ENCODE results near the gene ATF3.

ATF3 gene

DNA sequence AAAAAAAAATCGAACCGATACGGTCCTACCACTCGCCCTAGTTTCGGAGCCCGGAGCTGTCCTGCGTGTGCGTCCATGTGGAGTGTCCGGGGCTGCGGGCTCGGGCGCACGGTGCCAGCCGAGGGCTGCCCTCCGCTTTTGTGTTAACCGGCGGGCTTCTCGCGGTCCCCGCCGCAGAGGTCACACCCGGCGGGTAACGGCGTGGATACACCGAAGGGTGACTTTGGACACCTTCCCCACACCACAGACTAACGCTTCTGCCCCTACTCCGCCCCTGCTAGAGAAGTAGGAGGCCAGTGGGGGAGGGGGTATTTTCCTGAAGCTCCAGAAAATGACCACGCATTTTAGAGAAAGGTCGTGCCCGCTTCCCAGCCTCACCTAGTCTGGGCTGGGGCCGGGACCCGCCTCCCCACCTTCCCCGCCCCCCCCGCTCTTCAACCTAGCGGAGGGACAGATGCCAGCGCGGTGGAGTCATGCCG lies 609 bp upstream of the ATF3 start:
- DNase-seq (ENCODE audit: low read depth in 2 of 2): no peak

DNA sequence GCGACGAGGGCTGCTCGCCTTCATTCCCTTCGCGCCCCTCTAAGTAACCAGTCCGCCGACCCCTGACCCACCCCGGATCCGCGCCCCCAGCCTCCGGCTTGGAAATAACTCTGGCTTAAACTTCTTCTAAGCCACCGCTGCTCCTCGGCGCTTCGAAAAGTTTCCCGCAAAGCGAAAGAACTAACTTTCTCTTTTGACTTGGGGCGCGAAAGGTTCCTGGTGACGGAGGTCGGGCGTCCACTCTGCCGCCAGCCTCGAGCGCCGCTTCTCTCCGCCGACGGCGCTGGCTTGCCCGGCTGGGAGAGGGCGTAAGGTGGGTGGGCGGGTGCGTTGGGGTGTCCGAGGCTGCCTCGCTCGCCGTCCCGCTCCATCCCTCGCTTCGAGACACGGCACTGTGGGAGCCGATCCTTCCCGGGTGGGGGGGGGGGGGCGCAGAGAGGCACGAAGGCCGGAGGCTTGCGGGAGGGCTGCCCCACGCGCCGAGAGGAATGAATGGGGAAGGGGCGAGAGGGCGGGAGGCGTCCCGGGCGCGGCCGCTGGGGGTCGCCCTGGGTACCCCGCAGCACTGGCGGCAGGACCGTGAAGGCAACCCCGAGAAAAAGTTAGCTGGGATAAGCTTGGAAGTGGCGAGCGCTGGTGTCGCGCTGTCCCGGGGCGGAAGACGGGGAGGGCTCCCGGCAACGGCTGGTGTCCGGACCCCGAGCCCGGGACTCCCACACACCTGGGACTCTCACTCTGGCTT lies 569 bp downstream of the ATF3 start:
- DNase-seq (ENCODE audit: low read depth in 2 of 2): peak in 1 of 2 experiments; percentile 8

DNA sequence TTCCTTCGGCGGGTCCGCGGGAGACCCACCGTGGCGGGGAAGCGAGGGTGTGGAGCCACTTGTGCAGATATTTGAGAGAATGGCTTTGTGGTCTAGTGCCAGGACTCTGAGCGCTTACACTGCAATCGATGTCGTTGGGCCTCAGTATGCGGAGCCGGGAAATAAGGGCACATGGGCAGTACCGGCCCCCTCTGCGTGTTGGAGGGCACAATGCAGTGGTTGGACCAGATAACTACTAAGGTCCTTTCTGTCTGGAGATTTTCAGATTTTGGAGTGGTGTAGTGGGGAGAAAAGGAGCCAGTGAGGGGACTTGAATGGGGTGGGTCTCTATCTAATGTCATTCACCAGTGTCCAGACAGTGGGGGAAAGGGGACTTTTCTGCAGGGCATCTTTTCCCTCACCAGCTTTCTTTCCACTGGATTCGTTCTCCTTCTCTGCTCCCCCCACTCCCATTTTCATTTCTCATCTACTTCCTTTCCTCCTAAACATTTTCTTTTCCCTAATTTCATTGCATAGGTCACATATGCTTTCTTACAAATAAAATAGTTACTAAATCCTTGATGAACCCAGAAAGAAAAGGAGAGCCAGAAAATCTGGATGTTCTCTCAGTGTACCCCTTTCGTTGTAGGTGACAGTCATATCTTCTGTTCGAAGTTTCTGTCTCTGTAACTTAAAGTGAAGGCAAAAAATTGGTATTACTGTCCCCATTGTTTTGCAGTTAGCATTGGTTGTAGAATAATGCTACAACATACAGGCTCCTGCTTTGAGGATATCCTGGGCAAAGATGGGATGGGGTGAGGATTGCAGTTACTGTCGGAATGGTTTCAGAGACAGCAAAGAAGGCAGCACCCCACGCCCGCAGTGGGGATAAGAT lies 1.4 kb downstream of the ATF3 start:
- DNase-seq (ENCODE audit: low read depth in 2 of 2): no peak

DNA sequence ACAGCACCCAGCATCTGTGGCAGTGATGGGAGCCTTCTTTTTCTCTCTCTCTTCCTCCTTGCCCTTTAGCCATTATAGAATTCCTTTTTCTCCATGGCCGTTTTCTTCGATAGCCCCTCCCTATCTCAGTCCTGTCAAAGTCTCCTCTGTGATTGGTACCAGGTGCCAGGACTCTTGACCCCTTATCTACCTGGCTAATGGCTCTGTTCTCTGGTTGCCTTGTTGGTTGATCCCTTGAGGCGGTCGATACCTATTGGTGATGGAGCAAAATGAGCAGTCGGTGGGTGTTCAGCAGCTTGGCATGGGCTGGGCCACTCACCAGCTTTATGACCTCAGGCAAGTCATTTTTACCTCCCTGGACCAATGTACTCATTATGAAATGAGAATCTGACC lies 2.0 kb downstream of the ATF3 start:
- no peak for DNase-seq (ENCODE audit: low read depth in 2 of 2)

DNA sequence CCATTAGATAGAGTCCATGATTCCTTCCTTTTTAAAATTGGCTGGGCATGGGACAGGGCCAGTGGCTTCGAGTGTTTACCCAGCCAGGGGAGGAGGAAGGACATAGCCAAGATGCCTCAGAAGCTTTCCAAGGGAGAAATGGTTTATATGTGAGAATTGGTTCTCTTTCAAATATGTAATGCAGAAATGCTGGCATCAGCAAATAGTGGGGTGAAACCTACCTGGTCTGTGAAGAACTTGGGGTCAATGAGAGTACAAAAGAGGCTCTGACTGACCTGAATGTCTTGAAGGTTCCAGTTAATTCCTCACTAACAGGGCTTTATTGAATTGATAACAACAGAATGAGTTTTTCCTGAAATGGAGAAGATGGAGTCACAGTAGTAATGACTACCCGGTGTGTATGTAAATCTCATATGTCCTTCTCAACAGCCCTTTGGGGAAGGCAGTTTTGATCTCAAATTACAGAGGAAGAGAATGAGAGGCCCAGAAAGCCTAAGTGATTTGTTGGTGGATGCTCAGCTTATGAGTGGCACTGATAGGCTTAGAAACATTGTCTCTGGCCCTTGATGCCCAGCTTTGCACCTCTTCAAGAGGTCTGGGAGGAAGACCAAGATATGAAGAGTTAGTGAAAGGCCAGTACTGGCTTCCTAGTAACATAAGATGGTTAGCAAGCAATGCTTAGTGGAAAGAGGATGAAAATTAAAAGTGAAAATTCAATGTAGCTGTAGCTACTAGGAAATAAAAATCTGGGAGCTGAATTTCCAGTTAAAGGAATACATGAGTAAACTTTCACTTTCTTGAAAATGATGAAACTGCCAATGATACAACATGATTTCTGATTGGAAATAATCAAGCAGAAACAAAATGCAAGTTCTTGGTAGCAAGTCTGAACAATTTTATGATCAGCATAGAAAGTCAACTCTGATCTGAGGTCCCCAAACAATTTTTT lies 2.7 kb downstream of the ATF3 start:
- no peak for DNase-seq (ENCODE audit: low read depth in 2 of 2)

DNA sequence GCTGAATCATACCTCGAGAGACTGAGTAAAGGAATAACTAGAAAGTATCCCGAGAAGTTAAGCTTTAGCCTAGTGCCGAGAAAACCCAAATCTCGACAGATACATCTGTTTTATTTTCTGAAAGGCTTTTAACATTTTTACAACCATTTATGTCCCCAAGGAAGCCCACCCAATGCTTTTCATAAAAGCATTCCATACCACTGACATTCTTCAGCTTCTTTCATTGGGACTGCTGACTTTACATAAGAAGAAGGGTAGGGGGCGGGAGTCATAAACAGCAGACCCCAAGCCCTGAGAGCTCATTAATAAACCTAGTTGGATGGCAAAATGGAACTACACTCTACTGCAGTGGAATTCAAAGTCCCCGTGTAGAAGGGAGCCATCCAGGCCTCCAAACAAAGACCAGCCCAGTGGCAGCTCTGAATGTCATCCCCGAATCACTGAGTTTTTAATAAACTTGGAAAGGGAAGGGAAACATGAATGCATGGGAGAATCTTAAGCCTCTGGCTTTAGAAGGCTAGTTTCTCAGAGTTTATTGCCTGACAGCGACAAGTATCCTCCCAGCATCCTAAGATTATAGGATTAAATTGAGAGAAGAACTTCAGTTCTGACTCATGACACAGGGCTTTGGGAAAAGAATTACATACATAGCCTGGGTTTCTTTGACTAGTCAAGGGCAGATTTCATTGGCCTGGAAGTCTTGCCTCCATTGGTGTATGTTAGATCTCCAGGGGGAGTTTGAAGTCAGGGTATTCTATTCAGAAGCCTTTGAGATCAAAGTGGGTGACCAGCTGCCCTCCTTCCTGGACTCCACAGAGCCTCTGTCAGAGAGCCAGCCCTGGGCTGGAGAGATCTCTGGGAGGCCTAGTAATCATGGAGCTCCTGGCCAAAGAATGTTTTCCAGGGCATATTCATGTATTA lies 3.7 kb downstream of the ATF3 start:
- no peak for DNase-seq (ENCODE audit: low read depth in 2 of 2)

DNA sequence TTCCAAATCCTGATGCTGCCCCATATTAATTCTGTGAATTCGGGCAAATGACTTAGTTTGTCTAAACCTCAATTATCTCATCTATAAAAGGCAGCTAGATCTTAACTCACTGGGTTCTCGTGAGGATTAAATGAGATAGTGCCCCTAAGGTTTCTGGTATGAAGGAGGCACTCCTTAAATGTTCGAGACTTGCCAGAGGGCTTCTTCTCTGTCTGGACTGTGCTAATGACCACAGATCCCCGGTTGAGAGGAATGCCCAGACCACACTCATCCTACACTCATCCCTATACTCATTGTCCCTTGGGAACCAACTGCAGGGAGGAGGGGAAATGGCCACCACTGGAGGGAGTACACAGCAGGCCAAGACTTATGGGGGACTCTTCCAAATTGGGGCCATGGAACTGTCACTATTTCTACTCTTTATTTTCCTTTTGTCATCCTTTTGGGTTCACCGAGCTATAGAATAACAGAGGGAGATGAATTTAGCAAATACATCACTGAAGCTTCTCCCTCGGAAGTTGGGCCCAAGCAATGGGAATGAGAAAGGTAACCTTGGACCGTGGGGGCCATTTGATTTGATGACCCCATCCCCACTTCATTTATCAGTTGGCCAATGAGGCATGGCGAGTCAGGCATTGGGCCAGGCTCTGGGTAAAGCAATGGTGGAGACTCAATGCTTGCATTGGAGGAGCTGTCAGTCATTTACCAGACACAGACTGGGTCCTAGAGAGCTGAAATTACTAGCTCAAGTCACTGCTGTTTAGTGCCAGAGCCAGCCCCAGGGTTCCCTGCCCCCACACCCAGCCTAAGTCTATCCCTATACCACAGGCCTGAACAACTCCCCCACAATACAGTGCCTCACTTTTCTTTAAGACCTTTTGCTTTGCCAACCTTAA lies 5.1 kb downstream of the ATF3 start:
- DNase-seq (ENCODE audit: low read depth in 2 of 2): no peak

DNA sequence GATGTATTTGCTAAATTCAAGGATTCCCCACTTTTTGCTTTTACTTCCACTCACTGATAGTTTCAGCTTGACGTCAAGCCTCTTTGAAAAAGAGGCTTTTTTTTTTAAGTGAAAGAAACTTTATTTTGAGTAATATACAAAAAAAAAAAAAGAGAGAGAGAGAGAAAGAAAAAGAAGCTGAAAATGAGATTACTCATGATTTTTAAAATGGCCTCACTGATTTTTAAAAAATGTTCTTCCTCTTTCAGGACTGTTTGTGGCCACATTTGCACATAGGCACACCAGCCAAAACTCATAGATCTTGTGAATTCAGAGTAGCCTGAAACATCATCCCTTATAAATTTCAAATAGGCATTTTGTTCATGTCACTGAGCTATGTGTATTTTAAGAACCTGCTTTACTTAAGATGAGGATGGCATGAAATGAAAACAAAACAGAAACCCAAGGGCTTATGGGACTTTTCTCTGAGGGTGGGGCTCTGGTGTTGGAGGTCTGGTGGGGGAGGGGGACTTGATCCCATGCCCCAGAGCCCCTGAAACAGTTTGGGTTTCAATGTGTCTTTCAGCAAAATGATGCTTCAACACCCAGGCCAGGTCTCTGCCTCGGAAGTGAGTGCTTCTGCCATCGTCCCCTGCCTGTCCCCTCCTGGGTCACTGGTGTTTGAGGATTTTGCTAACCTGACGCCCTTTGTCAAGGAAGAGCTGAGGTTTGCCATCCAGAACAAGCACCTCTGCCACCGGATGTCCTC lies 6.1 kb downstream of the ATF3 start:
- no peak for DNase-seq (ENCODE audit: low read depth in 2 of 2)

DNA sequence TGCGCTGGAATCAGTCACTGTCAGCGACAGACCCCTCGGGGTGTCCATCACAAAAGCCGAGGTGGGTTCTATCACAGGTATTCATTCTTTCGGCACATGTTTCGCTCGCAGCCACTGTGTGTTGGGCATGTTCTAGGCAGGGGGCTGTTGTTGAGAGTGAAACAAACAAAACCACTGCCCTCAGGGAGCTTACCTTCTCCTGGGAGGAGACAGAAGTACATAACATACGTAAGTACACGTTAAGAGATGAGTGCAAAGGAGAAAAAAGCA lies 6.6 kb downstream of the ATF3 start:
- DNase-seq (ENCODE audit: low read depth in 2 of 2): no peak

DNA sequence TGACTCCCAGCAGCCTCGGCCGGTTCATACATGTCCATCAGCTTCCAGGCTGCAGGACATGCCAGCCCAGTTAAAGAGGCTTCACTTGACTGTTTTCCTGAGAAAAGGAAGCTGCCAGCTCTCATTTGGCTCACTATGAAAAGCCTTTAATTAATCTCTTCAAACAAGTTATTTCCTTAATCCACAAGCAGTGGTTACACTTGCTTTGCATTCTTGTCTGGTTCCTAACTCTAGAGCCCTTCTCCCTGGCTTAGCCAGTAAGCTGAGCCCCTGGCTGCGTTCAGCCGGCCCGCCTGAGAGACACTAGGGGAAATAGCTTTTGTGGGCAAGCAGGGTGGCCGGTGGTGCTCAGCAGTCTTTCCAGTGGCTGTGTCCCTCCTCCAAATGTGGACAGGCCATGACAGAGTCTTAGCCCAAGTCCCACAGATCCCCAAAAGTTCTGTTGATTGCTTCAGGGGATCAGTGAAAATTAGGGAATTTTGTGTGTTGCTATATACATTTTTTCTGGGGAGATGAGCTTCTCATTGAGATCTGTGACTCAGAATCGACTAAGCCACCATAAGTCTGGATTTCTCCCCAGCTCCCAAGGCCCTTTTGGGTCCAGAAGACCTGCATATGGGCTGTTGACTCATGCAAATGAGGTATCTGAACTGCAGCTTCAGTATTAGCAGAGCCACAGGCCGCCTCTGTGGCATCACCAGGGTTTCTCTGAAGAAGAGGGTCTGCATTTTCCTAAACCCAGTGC lies 10.1 kb downstream of the ATF3 start:
- DNase-seq (ENCODE audit: low read depth in 2 of 2): no peak

DNA sequence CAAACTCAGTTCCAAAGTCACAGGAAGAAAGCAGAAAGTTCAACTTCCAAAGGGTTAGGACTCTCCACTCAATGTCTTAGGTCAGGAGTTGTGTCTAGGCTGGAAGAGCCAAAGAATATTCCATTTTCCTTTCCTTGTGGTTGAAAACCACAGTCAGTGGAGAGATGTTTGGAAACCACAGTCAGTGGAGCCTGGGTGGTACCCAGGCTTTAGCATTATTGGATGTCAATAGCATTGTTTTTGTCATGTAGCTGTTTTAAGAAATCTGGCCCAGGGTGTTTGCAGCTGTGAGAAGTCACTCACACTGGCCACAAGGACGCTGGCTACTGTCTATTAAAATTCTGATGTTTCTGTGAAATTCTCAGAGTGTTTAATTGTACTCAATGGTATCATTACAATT lies 11.7 kb downstream of the ATF3 start:
- no peak for DNase-seq (ENCODE audit: low read depth in 2 of 2)

DNA sequence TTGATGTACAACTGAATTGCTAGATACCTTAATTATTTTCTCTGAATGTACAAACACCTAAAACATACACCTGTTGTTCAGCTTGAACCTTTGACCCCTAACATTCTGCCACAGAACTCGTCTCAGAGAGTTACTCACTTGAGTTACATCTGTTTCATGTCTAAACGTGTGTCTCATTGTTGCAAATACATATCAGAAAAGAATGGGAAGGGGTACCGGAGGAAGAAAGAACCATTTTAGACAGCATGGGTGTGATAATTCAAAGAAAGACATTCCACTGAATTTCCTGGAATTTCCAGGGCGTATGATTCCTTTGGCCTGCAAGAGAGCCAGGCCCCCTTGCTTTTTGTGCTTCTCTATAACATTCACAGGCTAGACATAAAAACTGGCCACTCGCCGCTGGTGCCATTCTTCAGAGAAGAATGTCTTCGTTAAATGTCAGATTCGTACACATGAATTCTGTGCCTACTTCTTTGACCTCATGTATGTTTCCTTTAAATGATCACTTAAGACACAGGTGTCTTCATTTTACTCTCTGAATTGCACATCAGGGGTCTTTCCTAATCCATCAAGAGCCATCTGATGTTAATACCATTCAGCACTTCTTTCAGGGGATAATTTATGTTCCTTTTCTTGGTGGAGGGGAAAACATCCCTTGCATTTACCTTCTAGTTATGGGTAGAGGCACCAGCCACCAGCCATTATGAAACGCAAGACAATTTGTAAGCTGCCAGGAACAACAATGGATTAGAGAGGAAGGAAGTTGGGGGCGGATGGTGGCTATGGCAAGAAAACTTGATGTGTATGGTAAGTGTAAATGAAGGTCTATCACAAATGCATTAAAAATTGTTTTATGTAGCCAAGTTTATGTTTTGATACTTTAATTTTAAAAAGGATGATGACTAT lies 12.7 kb downstream of the ATF3 start:
- DNase-seq (ENCODE audit: low read depth in 2 of 2): no peak

DNA sequence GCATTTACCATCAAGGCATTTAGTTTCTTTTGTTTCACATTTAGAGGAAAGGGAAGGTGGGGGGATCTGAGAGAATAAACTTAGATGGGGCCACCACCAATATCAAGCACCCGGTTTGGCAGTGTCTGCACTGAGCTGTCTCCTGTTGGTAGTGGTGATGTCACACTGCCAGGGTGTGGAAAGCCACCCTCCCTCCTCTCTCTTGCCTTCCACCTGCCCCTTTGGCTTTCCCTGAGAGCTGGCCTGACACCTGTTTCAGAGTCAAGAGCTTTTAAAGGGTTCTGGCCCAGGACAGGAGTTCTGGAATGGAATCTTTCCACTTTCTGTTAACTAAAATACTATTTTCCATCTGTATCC lies 13.4 kb downstream of the ATF3 start:
- DNase-seq (ENCODE audit: low read depth in 2 of 2): no peak

DNA sequence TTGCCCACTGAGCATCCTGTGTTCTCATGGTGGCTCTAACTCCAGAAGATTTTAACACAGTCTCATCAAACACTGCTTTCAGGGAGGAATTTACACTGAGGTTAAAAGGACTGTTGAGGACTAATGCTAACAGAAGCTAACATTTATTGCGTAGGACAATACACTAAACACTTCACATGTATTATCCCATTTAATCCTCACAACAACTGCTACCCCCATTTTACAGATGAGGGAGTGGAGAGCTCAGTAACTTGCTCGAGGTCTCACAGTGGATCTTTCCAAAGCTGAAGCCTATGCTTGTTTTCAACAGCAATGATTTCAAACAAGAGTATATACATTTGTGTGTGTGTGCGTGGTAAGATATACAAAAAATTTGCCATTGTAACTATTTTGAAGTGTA lies 13.9 kb downstream of the ATF3 start:
- DNase-seq (ENCODE audit: low read depth in 2 of 2): no peak

DNA sequence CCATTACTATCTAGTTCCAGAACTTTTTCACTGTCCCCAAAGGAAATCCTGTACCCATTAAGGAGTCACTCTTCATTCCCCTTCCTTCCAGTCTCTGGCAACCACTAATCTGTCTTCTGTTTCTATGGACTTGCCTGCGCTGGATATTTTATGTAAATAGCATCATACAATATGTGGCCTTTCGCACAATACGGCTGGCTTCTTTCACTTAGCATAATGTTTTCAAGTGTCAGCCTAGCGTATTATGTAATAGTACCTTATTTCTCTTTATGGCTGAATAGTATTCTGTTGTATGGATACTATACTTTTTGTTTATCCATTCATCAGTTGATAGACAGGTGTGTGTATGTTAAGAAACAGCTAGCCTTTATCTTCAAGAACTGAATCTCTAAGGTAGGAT lies 14.3 kb downstream of the ATF3 start:
- DNase-seq (ENCODE audit: low read depth in 2 of 2): no peak

DNA sequence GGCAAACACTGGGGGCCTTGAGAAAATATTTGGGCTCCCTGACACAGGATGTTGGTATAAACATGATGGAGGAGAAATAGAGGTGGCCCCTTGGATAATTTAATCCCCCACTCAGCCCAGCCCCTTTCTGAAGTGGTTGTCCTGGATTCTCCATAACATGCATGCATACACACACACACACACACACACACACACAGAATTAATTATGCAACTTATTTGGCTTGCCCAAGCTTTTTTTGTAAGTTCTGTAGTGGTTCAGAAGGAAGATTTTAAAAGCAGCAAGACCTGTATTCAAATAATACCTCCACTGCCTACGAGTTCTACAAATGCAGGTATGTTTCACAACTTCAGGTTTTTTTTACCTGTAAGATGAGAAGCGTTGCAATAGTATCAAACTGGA lies 15.0 kb downstream of the ATF3 start:
- no peak for DNase-seq (ENCODE audit: low read depth in 2 of 2)

DNA sequence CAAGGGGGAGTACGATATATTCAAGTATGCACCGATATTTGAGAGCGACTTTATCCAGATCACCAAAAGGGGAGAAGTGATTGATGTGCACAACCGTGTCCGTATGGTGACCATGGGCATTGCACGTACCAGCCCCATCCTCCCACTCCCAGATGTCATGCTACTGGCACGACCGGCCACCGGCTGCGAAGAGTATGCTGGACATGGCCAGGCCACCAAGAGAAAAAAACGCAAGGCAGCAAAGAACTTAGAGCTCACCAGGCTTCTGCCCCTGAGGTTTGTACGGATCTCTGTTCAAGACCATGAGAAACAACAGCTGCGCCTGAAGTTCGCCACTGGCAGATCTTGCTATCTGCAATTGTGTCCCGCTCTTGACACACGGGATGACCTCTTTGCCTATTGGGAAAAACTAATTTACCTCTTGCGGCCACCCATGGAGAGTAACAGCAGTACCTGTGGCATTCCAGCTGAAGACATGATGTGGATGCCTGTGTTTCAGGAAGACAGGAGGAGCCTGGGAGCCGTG lies 16.5 kb downstream of the ATF3 start:
- no peak for DNase-seq (ENCODE audit: low read depth in 2 of 2)
